ENCODE measurements around the gene XPR1.

- no peak for TF ChIP-seq CTCF (IDR thresholded peaks at IDR 0.05)
- no peak for TF ChIP-seq POLR2A (IDR thresholded peaks at IDR 0.05)
These were observed 122.6 kb downstream of the XPR1 start for GRCh38 chr1:180754453-180754852.
